ENCODE data around the gene FAU. TPM values are rescaled to one million over a fixed set of nuclear protein-coding genes. Genes with fewer than 3 reads are reported as not detected.

The FAU gene
- total RNA-seq, 4 donors from 2014 or later = 353 to 521 (median 436) TPM

- DNase-seq (peak in 1 of 2 donors; percentile 30), ATAC-seq (no peak)
- in situ Hi-C loops (cut with MboI; ENCODE audit: low sequenced_read_pairs in 4 of 4) = no loop called here
- intact Hi-C loops (cut with DNase I; ENCODE audit: low total_unique reads) = loop anchor here (10.0 kb wide), 1 partner anchor 263 kb away; no protein-coding TSS in a partner anchor
- Histone ChIP-seq H3K27ac (peak overlapping the region; percentile 62 to 87 (median 76)), H3K27me3 (no peaks in the 10 kb centered on the region), H3K4me3 (peak overlapping the region in 1 of 4 donors; percentile 97), H3K4me1 (peaks cover 32 to 49% of the 10 kb centered on the region in 2 donors), H3K9me3 (no peaks in the 10 kb centered on the region), H3K36me3 (peaks cover 0 to 29% of the 10 kb centered on the region in 2 donors)
- TF ChIP-seq POLR2A (IDR thresholded peaks at IDR 0.05) = no peak
- TF ChIP-seq CTCF (IDR thresholded peaks at IDR 0.05 in 4 of 5, conservative IDR thresholded peaks at IDR 0.05 in 1 of 5) = peak in 4 of 5 experiments; percentile 2 to 55 (median 25)
Observed at GRCh38 chr11:65118097-65118837, 3.7 kb downstream of the FAU start.

GRCh38 chr11:65117206-65118096 lies 4.5 kb downstream of the FAU start, which contains the start of gene ZNHIT2:
Gene ZNHIT2, minus strand, starts transcription at chr11:65117701. Its CDS starts 48 bp downstream, at chr11:65117653.
- H3K4me3 ChIP-seq = peak within 1 kb of the TSS; percentile 85 to 99 (median 98)
- ATAC-seq (peak; percentile 83 to 85), DNase-seq (peak; percentile 99)
- peaks cover 0 to 29% of the 10 kb centered on the region in 2 donors for H3K36me3 ChIP-seq
- H3K4me1 ChIP-seq = peaks cover 30 to 50% of the 10 kb centered on the region in 2 donors
- H3K27ac ChIP-seq = peak within 1 kb of the TSS; percentile 80 to 94 (median 88)
- no peaks in the 10 kb centered on the region for H3K27me3 ChIP-seq
- intact Hi-C loops (cut with DNase I; ENCODE audit: low total_unique reads) = loop anchor here (1.0 to 10.0 kb wide), 5 partner anchors 21 to 263 kb away; partner anchors contain the start of genes ARL2, ATG2A, CDCA5 and VPS51
- no peaks in the 10 kb centered on the region for H3K9me3 ChIP-seq
- peak; percentile 47 to 57 for TF ChIP-seq POLR2A (IDR thresholded peaks at IDR 0.05)
- TF ChIP-seq CTCF (IDR thresholded peaks at IDR 0.05 in 4 of 5, conservative IDR thresholded peaks at IDR 0.05 in 1 of 5) = peak; percentile 90 to 99 (median 96)
- in situ Hi-C loops (cut with MboI; ENCODE audit: low sequenced_read_pairs in 4 of 4) = no loop called here

- Histone ChIP-seq H3K4me3 (peak overlapping the region; percentile 85 to 99 (median 98)), H3K27ac (peak overlapping the region; percentile 80 to 94 (median 88)), H3K27me3 (no peaks in the 10 kb centered on the region), H3K4me1 (peaks cover 36 to 54% of the 10 kb centered on the region in 2 donors), H3K9me3 (no peaks in the 10 kb centered on the region), H3K36me3 (peaks cover 0 to 29% of the 10 kb centered on the region in 2 donors)
- DNase-seq = peak in 1 of 2 donors; percentile 26
- TF ChIP-seq POLR2A (IDR thresholded peaks at IDR 0.05) (peak in 1 of 2 donors; percentile 14), CTCF (IDR thresholded peaks at IDR 0.05 in 4 of 5, conservative IDR thresholded peaks at IDR 0.05 in 1 of 5) (no peak)
- intact Hi-C loops (cut with DNase I; ENCODE audit: low total_unique reads) = loop anchor here (1.0 to 10.0 kb wide), 5 partner anchors 20 to 262 kb away; partner anchors contain the start of genes ARL2, ATG2A, CDCA5 and VPS51
- in situ Hi-C loops (cut with MboI; ENCODE audit: low sequenced_read_pairs in 4 of 4) = no loop called here
- ATAC-seq = no peak
Observed at GRCh38 chr11:65116370-65117205, 5.3 kb downstream of the FAU start.
